Activated CD8-positive, alpha-beta T cell treated with anti-CD3 and anti-CD28 coated beads, Interleukin-2, amount 10 ng/mL, durations not matched to agents 7 days and 5 days (primary cell): ENCODE results near the gene ZNF138. TPM values are rescaled to one million over a fixed set of nuclear protein-coding genes. Genes with fewer than 3 reads are reported as not detected.
A peak's percentile ranks its signal among the peaks of the same experiment; 100 is the strongest.

Source experiments
- ATAC-seq: fragments of 150-1000 bp; cut with Tn5 transposase; one replicate; pipeline ENCODE4 v1.10.0; 2021; ENCODE audit warnings: moderate library complexity
- CTCF ChIA-PET: fragments of 350-600 bp; sonication (Branson Sonifier 250); formaldehyde crosslinking; loops from one replicate; lab custom pipeline; 2021; ENCODE audit warnings: antibody characterized with exemption; lab: Charles Lee
- POLR2A ChIA-PET: fragments of 350-600 bp; sonication (Branson Sonifier 250); formaldehyde crosslinking; loops from one replicate; lab custom pipeline; 2021; ENCODE audit warnings: antibody characterized with exemption; lab: Charles Lee
- DNase-seq: peaks from one replicate; pipeline ENCODE4 v3.0.0-alpha.2; 2020
- H3K27ac Mint-ChIP-seq: one replicate; pipeline ENCODE4 v1.8.0; 2021; ENCODE audit warnings: mild to moderate bottlenecking, mixed read lengths
- H3K27me3 Mint-ChIP-seq: one replicate; pipeline ENCODE4 v1.8.0; 2021; ENCODE audit warnings: low read depth, mixed read lengths
- H3K36me3 Mint-ChIP-seq: one replicate; pipeline ENCODE4 v1.8.0; 2021; ENCODE audit warnings: low read depth, mixed read lengths
- H3K4me1 Mint-ChIP-seq: one replicate; pipeline ENCODE4 v1.8.0; 2021; ENCODE audit warnings: low read depth, mixed read lengths
- H3K4me3 Mint-ChIP-seq: one replicate; pipeline ENCODE4 v1.8.0; 2021; ENCODE audit warnings: mild to moderate bottlenecking, mixed read lengths
- H3K9me3 Mint-ChIP-seq: one replicate; pipeline ENCODE4 v1.8.0; 2022; ENCODE audit warnings: mixed read lengths; ENCODE audit not compliant: insufficient read depth
- total RNA-seq, 2 experiments: library from RNA; stranded (reverse); gene quantifications; one replicate each; pipeline ENCODE4 v1.2.3, GENCODE V29; 2021

ZNF138 gene
- total RNA-seq, 2 experiments from 2014 or later: 10.9 to 11.7 TPM

GRCh38 chr7:64877714-64878610 lies 83.7 kb downstream of the ZNF138 start:
- Mint-ChIP-seq H3K4me1 (peaks cover 9% of the 10 kb centered on the region), H3K36me3 (no peaks in the 10 kb centered on the region), H3K4me3 (peak overlapping the region; percentile 22), H3K9me3 (peaks cover 19% of the 10 kb centered on the region), H3K27me3 (peaks cover 9% of the 10 kb centered on the region), H3K27ac (no peak overlapping the region)
- ChIA-PET CTCF (no interaction called here), POLR2A (no interaction called here)
- DNase-seq: peak; percentile 17
- peak; percentile 9 for ATAC-seq

DNA sequence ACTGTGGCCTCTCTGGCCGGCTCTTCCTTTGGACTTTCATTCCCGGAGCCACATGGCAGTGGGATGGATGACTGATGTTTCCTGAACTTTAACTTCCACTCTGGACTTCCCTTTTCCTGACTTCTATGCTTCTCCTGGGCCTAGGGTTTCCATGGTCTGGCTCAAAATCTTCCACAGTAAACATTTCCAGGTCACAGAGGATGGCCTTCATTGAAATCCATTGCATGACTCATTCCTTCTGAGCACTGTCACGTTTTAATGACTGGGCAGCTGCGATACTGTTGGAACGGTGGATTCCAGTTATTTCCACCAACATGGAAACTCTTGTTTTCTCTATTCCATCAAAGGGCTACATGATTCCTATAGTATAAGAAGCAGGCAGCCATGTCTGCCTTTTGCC lies 84.5 kb downstream of the ZNF138 start:
- Mint-ChIP-seq H3K27ac (no peak overlapping the region), H3K4me1 (peaks cover 9% of the 10 kb centered on the region), H3K36me3 (no peaks in the 10 kb centered on the region), H3K4me3 (no peak overlapping the region), H3K27me3 (peaks cover 15% of the 10 kb centered on the region), H3K9me3 (peaks cover 19% of the 10 kb centered on the region)
- no peak for ATAC-seq
- POLR2A ChIA-PET: no interaction called here
- CTCF ChIA-PET: no interaction called here
- DNase-seq: peak; percentile 6

GRCh38 chr7:64879086-64879730 lies 85.0 kb downstream of the ZNF138 start:
- Mint-ChIP-seq H3K4me3 (no peak overlapping the region), H3K4me1 (peaks cover 9% of the 10 kb centered on the region), H3K9me3 (peaks cover 15% of the 10 kb centered on the region), H3K27ac (no peak overlapping the region), H3K27me3 (peaks cover 19% of the 10 kb centered on the region), H3K36me3 (no peaks in the 10 kb centered on the region)
- ATAC-seq (no peak), DNase-seq (no peak)
- POLR2A ChIA-PET: no interaction called here
- CTCF ChIA-PET: no interaction called here

DNA sequence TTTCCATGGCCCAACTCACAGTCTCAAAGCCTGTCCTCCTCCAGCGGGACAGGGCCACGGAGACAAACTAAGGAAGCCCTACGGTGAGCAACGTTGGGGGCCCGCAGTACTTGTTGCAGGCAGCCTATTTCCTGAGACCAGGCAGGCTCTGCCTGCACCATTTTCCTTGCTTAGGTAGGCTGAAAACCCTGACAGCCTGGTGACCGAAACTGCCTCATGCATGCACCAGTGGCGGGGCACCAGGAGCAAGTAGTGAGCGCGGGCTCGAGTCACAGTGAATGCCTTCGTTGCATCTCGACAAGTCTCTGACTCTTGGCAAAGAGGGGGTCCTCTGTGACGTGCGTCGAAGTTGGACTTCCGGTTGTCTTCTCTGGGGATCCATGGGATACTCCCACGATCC lies 85.6 kb downstream of the ZNF138 start:
- DNase-seq: peak; percentile 3
- peaks cover 9% of the 10 kb centered on the region for H3K4me1 Mint-ChIP-seq
- no peak overlapping the region for H3K4me3 Mint-ChIP-seq
- ChIA-PET CTCF (no interaction called here), POLR2A (no interaction called here)
- no peak overlapping the region for H3K27ac Mint-ChIP-seq
- peaks cover 25% of the 10 kb centered on the region for H3K27me3 Mint-ChIP-seq
- H3K36me3 Mint-ChIP-seq: no peaks in the 10 kb centered on the region
- peaks cover 15% of the 10 kb centered on the region for H3K9me3 Mint-ChIP-seq
- no peak for ATAC-seq

GRCh38 chr7:64880322-64881297 lies 86.4 kb downstream of the ZNF138 start:
- ATAC-seq: no peak
- Mint-ChIP-seq H3K9me3 (peaks cover 15% of the 10 kb centered on the region), H3K27me3 (peaks cover 26% of the 10 kb centered on the region), H3K36me3 (no peaks in the 10 kb centered on the region), H3K4me1 (peaks cover 9% of the 10 kb centered on the region), H3K27ac (no peak overlapping the region), H3K4me3 (no peak overlapping the region)
- DNase-seq: peak; percentile 14
- ChIA-PET POLR2A (no interaction called here), CTCF (no interaction called here)

GRCh38 chr7:64881461-64882287 lies 87.4 kb downstream of the ZNF138 start:
- Mint-ChIP-seq H3K27ac (no peak overlapping the region), H3K9me3 (peaks cover 10% of the 10 kb centered on the region), H3K4me3 (no peak overlapping the region), H3K36me3 (no peaks in the 10 kb centered on the region), H3K4me1 (peaks cover 9% of the 10 kb centered on the region), H3K27me3 (peaks cover 29% of the 10 kb centered on the region)
- ATAC-seq (no peak), DNase-seq (peak; percentile 15)
- POLR2A ChIA-PET: no interaction called here
- CTCF ChIA-PET: no interaction called here

DNA sequence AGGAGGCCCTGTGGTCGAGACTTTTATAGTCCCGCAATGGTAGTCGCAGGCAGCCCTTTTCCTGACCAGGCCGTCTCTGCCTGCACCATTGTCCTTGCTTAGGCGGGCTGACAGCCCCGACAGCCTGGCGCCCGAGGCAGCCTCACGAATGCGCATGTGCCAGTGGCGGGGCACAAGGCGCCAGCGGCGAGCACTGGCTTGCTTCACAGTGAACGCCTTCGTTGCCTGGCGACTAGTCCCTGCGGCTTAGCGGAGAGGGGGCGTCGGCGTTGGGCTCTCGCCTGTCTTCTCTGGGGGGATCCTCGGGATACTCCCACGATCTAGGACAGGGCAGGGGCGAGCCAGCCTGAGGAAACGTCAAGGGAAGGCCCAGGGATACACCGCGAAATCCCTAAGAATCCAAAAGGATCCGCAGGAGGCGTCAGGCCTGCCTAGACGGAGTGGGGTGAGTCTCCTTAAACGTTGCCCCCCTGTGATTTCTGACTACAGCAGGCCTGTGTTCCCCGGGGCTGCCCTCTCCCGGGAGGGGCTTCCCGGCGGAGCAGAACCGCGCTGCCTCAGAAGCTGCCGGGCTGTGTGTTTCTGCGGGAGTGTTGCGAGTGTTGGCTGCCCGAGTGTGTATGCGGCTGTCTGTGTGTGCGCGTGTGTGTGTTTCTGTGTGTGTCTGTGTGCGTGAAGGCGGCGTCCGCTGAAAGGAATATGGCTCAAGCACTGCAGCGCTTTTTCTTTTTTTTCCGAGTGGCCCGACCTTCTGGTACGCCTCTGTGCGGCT lies 88.3 kb downstream of the ZNF138 start:
- peaks cover 10% of the 10 kb centered on the region for H3K9me3 Mint-ChIP-seq
- no peaks in the 10 kb centered on the region for H3K36me3 Mint-ChIP-seq
- no peak overlapping the region for H3K27ac Mint-ChIP-seq
- ChIA-PET CTCF (no interaction called here), POLR2A (no interaction called here)
- peaks cover 5% of the 10 kb centered on the region for H3K4me1 Mint-ChIP-seq
- ATAC-seq (no peak), DNase-seq (peak; percentile 31)
- peak overlapping the region; percentile 38 for H3K4me3 Mint-ChIP-seq
- peaks cover 34% of the 10 kb centered on the region for H3K27me3 Mint-ChIP-seq

Other genes with a start within 250 kb of the ZNF138 start
- 10 to 100 TPM; 12.9 to 13.1 TPM for gene ZNF680, start 231.4 kb upstream of the ZNF138 start, total RNA-seq
- 10 to 100 TPM; 20.2 to 21.7 TPM for gene ZNF107, start 128.3 kb upstream of the ZNF138 start, total RNA-seq
- gene ZNF273, start 108.8 kb downstream of the ZNF138 start, total RNA-seq: 10 to 100 TPM; 10.6 to 11.8 TPM
- gene ZNF117, start 196.6 kb downstream of the ZNF138 start, total RNA-seq: 1 to 10 TPM; 7.0 to 8.7 TPM
- 10 to 100 TPM; 12.5 to 14.8 TPM for gene ERV3-1, start 212.3 kb downstream of the ZNF138 start, total RNA-seq